Measurements from ENCODE around the gene ZXDB.
"Not testable (repeated sequence)": the region's sequence is repeated elsewhere in the genome, so short reads cannot be mapped to it uniquely, and the experiment has no call there.

The ZXDB gene

GRCh38 chrX:57591284-57592159, at the start of gene ZXDB:
ZXDB (plus strand) TSS chrX:57592011; CDS start chrX:57592049, 38 bp downstream.
- not testable (repeated sequence) for DNase-seq

DNA sequence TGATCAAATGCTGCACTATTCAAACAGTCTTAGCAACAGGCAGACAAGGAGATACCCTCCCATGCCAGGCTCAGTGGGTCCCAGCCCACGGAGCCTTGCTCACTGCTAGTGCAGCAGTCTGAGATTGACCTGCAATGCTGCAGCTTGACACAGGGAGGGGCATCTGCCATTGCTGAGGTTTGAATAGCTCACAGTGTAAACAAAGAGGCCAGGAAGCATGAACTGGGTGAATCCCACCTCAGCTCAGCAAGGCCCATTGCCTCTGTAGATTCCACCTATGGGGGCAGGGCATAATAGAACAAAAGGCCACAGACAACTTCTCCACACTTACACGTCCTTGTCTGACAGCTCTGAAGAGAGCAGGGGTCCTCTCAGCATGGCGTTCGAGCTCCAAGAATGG, 26.6 kb upstream of the ZXDB start:
- no peak for DNase-seq

GRCh38 chrX:57573754-57574153, 18.1 kb upstream of the ZXDB start:
- no peak for DNase-seq

DNA sequence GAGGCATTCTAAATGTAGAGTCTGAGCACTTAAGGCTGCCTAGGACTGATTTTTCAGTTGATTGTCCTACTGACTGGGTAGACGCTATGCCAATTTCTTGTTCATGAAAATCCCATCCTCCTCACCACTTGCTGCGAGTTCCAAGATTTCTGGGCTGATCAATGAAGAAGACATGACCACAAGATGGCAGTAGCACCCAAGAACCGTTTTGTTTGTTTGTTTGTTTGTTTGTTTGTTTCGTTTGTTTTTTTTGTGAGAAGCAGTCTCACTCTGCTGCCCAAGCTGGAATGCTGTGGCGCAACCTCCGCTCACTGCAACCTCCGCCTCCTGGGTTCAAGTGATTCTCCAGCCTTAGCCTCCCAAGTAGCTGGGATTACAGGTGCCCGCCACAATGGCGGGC, 8.9 kb upstream of the ZXDB start:
- not testable (repeated sequence) for DNase-seq

DNA sequence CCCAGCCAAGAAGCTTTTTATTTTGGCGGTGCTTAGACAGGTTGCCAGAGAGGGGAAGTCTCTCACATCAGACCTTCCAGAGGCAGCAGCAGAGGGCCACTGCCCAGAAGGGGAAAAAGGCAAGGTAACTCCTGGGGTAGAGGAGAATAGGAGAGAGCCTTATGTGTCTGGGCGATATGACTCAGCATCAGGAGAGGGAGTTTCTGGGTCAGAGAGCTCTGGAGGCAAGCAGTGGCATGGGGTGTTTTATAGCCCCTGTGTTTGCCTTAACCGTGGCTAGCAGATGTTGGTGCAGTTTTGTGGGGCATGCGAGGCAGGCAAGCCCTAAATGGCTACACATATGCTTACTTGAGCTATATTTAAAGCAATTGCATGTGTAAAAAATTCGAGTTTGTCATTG, 8.3 kb upstream of the ZXDB start:
- DNase-seq, result no peak

DNA sequence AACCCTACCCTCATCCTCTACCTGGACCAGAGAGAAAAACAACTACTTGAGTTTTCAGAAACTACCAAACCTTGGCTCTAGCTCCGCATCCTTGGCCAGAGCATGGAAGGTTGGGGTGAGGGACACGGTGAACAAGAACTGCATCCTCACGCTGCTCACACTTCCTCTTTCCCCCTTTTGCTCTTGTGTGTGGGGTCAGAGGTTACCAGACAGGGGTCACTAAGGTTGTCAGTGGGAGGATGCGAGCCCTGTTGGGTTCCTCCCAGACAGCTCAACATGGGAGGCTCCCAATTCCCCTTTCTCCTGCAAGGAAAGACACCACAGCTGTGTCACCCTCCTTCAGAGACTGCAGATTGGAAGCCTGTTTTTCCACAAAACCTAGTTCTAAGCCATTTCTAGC, 5.5 kb upstream of the ZXDB start:
- no peak for DNase-seq

GRCh38 chrX:57587062-57587461, 4.7 kb upstream of the ZXDB start:
- no peak for DNase-seq

DNA sequence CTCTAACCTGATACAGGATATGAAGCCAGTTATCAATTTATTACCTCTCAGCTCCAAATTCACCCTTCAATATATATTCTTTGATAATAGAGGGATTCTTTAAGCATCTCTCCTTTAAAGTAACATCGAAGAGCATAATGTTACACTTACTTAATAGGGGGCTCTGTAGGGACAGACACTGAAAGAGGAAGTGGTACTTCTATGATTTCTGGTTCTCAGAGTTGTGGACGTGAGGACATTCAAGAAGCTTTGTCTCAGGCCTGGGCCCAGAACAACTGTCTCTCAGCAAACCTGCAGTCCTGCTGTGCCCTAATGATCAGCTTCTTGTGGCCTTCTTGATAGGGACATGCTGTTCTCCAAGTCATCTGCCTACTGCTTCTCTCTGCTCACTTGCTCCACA, 4.2 kb upstream of the ZXDB start:
- DNase-seq, result no peak

- DNase-seq, result not testable (repeated sequence)
Measured at GRCh38 chrX:57592160-57592893, 516 bp downstream of the ZXDB start.

DNA sequence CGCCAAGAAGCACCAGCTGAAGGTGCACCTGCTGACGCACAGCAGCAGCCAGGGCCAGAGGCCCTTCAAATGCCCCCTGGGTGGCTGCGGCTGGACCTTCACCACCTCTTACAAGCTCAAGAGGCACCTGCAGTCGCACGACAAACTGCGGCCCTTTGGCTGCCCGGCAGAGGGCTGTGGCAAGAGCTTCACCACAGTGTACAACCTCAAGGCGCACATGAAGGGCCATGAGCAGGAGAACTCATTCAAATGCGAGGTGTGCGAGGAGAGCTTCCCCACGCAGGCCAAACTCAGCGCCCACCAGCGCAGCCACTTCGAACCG, 1.0 kb downstream of the ZXDB start:
- DNase-seq, result peak; percentile 1 to 4

GRCh38 chrX:57595381-57595811, 3.6 kb downstream of the ZXDB start:
- DNase-seq, result no peak

- no peak for DNase-seq
Measured at GRCh38 chrX:57596109-57596508, 4.3 kb downstream of the ZXDB start.

- no peak for DNase-seq
Measured at GRCh38 chrX:57596516-57596915, 4.7 kb downstream of the ZXDB start.

DNA sequence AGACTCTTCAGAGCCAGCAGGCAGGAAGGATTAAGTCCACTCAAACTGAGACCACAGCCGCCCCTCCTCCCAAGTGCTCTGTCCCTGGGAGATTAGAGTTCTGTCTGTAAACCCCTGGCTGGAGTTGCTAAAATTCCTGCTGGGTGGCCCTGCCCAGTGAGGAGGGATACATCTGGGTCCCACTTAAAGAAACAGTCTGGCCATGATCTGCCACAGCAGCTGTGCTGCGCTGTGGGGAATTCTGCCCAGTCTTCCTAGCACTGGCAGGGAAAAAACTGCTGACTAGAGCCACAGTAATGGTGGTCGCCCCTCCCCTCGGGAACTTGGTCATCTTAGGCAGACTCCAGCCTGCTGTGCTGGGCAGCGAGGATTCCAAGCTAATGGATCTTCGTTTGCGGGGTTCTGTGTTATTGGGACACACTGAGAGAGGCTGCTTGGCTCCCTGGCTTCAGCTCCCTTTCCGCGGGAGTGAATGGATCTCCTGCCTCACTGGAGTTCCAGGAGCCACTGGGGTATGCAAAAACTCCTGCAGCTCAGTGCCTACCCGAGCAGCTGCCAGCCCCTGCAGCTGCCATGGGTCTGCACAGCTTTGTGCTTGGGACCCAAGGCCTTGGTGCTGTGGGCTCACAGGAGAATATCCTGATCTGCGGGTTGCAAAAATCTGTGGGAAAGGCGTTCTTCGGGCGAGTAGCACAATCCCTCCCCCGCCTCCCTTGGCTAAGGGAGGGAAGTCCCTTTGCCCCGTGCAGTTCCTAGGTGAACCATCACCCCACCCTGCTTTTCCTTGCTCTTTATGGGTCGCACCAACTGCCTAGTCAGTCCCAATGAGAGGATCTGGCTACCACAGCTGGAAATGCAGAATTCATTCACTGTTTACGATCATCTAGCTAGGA, 15.7 kb downstream of the ZXDB start:
- no peak for DNase-seq

- DNase-seq, result not testable (repeated sequence)
Measured at GRCh38 chrX:57613351-57613750, 21.5 kb downstream of the ZXDB start.

DNA sequence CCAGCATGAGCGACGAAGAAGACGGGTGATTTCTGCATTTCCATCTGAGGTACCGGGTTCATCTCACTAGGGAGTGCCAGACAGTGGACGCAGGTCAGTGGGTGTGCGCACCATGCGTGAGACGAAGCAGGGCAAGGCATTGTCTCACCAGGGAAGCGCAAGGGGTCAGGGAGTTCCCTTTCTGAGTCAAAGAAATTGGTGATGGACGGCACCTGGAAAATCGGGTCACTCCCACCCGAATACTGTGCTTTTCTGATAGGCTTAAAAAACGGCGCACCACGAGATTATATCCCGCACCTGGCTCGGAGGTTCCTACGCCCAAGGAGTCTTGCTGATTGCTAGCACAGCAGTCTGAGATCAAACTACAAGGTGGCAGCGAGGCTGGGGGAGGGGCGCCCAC, 37.6 kb downstream of the ZXDB start:
- not testable (repeated sequence) for DNase-seq

- DNase-seq, result no peak
Measured at GRCh38 chrX:57640674-57641016, 48.8 kb downstream of the ZXDB start.

GRCh38 chrX:57641338-57641737, 49.5 kb downstream of the ZXDB start:
- DNase-seq, result no peak

DNA sequence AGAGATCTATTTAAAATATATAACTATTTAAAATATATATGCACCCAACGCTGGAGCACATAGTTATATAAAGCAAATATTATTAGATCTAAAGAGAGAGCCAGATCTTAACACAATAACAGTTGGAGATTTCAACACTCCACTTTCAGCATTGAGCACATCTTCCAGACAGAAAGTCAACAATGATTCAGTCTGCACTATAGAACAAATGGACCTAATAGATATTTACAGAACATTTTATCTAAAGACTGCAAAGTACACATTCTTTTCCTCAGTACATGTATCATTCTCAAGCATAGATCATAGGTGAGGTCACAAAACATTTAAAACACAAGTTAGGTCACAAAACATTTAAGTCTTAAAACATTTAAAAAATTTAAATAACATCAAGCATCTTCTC, 51.9 kb downstream of the ZXDB start:
- no peak for DNase-seq

GRCh38 chrX:57647020-57647419, 55.2 kb downstream of the ZXDB start:
- no peak for DNase-seq

Measured in NCI-H187 (cell line).